ENCODE measurements around the gene NPTX1.

NPTX1 gene

DNA sequence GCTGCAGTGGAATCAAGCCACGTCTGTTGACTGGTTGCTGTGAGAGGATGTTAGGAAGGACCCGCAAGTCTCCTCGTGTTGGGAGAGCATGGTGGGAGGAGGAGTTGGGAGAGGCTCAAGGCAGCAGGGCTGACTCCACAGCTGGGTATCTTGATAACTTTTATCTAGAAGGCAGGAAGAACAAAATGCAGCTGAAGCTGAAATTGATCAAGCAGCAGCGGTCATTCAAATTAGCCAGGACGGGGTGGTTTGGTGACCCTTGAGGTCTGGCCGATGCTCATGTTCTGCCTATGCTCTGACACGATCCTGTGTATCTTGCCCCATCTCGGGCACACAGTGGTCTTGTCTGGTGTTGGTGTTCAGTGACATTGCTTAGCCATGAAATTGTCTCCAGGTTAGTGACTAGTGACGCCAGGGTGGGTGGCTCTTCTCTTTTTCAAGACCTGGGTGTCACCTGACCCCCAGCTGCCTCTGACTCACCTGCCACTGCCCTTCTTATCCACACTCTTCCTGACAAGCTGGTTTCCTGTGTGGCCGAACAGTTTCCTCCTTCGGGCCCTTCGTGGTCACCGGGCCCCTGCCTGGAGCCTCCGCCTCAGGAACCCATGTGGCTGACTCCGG, 19.1 kb downstream of the NPTX1 start:
- DNase-seq, result no peak

DNA sequence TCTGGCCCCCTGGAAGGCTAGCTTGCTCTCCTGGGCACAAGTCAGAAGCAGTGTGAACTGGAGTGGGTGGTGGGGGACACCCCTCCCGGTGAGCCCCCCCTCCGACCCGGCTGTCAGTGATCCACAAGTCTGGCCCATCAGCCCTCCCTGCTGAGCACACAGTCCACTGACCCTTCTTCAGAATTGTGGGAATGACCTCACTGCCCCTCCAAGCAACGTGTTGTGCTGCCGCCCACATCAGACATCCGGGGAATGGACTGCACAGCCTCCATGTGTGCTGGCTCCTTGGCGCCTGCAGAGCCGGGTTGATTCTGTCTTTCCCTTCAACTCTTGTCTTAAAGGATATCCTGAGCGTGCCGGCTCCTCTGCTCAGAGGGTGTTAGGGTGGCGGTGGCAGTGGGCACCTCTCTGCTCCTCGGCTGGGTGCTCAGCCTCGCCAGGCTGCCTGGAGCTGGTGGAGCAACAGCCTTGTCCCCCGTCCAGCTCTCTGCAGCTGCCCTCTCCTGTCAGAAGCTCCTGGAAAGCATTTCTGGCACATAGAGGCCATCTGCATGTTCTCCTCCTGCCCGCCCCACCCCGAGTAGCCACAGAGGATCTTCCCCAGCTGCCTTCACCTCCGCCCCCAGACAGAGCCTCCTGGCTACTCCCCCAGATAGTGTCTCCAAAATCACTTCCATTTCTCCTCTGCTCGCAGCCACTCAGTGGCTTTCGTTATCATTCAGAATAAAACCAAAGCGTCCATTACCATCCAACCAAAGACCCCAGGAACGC, 19.8 kb downstream of the NPTX1 start:
- no peak for DNase-seq

DNA sequence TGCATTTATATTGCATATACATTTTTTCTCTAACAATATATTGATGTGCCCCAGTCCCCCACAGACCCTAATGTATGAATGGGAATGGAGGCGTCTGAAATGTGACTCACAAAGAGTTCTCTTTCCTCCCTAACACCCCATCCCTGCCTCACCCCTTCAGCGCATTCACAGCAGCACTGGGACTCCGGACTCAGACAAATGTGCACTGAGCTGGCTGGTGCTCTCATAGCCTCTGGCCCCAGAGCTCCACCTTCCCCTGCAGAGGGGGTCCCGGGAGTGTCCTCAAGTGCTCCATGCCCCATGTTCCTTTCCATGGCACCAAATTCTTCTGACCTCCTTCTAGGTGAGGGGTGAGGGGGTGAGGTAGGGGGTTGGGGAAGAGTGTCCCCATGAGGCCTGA, 20.6 kb downstream of the NPTX1 start:
- no peak for DNase-seq

DNA sequence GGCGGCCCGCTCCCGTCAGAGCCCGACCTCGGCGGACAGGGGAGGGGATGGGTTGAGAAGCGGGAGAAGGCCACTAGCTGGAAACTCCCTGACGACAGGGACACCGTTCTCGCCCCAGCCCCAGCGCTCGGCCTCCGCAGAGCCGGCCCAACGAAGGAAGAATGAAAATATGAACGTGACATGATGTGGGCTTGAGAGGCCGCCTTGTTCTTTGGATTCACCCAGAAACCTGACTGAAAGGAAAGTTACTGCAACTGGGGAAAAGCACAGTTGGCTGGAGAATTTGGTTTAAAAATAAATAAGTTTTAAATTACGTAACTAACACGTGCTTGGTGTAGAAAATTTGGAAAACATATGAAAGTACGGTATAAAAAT, 21.1 kb downstream of the NPTX1 start:
- DNase-seq, result no peak

DNA sequence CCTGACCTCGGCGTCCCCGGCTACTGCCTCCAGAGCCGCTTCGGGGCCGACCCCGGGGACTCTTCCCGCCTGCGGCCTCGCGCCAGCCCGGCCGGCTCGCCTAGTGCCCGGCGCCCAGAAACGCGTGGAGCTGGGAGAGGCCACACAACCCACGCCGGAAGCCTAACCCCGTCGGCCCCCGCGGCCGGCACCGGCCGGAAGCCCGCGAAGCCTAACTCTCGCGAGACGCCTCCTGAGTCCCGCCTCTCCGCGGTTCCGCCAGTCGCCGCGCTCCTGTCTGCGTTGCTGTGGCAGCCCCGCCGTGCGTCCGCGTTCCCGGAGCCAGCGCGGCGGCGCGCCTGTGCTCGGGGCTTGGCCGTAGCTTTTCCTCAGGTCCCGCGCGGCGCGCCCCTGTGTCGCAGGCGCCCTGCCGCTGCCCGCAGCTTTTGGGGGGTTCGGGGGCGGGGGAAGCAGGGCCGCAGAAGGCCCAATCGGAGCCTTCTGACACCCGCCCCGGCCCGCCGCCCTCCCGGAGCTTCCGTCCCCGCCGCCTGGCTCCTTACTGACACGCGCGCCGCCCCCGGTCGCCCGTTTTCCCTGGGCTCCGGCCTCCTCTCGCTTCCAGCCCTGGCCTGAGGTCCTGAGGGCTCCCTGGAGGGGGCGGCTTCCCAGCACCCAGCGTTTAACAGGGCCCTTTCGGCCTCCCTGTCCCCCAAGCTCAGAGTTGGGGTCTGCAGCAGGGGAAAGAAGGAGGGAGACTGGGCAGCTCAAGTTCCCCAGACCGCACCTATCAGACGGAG, 21.7 kb downstream of the NPTX1 start:
- DNase-seq, result peak; percentile 98

DNA sequence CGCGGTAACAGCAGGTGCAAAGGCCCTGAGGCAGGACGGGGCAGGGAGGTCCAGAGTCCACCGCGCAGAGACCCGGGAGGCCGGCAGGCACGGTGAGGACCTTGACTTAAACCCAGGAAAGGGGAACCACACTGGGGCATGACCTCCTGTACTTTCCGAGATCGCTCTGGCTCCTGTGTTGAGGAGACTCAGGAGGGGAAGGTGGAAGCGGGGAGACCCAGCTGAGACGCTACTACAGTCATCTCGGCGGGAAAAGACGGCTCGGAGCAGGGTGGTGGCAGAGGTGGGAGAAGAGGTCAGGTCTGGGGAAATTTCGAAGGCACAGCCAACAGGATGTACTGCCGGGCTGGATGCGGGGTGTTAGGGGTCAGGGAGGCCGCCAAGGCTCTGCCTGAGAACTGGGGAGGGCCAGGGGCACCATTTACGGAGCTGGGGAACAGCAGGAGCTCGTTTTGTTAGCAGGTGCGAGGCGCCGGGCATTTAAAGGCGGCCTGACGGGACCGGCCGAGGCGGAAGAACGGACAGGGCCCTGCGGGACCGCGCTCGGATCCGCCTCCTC, 22.3 kb downstream of the NPTX1 start:
- no peak for DNase-seq

DNA sequence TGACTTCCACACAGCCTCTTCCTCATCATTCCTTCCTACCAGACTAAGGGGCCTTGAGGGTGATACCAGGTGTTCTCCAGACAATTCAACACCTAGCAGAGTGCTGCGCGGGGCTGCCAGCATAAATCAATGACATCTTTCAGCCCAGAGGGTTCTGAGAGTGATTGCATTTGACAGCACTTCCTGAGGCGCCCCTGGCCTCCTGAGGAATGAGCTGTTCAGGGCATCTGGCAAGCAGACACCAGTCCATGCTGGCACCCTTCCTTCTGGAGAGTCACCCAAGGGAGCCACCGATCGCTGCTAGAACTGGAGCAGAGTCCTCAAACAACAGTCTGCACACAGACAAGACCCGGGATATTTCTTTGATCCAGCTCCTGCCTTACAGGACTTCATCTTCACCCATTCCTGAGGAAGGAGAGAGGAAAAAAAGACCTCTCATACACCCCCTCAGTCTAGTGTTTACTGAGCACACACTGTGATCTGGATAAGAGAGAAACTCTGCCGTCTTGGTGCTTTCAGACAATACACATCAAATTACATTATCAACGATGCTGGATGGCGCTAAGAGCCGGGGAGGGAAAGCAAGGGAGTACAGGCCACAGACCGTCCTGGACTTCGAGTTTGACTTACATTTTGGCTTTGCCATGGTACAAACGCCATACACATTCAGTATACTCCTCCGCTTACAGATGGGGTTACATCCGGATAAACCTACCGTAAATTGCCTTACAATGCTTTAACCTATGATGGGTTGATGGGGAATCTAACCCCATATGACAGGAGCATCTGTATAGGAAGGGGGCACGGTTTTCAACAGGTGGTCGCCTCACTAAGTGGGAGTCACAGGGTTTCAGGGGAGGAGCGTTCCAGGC, 23.0 kb downstream of the NPTX1 start:
- DNase-seq, result peak; percentile 47

DNA sequence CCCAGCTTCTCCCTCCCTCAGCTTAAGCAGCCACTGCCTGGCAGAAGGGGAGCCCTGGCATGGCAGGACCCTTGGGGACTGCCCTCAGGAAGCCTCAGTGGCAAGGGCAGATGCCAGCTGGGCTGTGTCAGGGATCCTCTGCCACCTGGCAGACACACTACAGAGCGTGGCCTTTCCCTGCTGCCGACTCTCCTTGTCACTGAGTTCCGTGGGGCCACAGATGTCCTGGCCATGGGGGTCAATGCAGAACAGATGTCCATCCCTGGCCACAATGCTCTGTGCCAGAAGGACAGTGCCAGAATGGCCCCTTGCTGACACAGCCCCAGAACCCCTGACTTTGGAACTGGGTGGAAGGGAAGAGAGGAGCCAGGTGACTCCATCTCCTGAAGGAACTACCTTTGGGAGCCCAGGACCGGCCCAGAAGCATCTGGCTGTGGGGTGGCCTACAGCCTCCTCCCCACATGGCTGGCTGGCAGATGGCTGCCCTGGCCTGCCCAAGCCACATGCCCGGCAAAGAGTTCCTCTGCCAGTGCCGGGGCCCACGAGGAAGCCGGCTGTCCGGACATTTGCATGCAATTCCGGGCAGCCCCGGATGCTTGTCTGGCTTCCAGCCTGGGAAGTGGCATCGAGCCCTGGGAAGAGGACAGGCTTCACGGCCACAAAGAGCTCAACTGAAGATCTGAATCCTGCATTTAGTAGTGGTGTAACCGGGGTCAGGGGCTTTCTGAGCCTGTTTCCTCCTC, 24.1 kb downstream of the NPTX1 start:
- no peak for DNase-seq

DNA sequence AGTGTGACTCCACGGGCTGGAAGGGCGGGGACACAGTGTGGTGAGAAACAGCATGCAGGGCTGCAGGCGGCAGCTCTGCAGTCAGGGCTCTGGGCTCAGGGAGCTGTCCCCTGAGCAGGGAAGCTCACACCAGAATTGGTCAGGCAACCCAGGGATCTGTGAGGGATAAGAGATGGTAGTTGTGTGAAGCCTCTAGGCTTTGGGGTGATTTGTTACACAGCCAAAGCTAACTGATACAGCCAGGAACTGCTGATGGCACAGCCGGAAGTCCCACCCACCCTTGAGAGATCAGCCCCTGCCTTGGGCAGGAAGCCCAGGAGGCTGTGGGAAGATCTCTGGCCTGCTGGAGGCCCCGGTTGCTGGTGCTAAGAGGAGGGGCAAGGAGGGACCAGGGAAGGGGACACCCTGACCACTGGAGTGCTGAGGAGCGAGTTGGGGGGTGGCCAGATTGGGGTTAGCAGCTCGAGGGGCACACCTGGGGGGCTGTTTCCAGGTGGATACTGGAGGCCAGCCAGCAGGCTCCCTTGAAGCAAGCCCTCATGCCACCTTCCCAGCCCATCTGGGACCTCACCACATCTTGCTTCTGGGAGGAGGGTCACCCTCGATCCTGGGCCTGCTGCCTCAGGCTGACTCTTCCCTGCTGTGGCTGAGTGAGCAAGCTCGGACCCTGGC, 25.2 kb downstream of the NPTX1 start:
- DNase-seq, result no peak

DNA sequence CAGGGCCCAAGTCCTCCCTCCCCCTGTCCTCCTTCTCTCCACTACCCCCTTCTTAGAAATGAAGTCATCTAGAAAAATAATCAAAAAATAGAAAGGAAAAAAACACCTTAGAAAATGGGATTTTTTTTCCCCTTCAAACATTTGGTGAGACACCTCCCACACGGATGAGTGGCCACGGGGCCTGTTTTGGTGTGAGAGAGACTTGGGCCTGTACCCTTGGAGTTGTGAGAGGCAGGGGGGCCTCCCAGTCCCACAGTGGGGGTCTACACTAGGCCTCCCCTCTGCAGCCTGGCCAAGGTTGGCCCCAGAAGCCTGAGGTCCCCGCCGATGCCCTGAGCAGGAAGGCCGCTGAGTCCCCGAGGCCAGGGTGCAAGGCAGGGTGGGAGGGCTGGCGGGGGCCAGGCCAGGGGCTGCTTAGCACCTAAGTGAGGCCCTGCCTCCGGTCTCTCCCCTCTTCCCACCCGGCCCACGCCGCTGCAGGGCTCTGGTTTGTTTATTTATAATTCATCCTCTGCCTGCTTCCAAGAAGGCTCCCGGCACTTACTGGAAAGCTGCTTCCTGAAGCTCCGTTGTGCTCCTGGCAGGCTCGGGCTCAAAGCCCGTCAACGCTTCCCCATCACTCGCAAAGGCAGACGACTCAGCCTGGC, 26.4 kb downstream of the NPTX1 start:
- DNase-seq, result no peak

DNA sequence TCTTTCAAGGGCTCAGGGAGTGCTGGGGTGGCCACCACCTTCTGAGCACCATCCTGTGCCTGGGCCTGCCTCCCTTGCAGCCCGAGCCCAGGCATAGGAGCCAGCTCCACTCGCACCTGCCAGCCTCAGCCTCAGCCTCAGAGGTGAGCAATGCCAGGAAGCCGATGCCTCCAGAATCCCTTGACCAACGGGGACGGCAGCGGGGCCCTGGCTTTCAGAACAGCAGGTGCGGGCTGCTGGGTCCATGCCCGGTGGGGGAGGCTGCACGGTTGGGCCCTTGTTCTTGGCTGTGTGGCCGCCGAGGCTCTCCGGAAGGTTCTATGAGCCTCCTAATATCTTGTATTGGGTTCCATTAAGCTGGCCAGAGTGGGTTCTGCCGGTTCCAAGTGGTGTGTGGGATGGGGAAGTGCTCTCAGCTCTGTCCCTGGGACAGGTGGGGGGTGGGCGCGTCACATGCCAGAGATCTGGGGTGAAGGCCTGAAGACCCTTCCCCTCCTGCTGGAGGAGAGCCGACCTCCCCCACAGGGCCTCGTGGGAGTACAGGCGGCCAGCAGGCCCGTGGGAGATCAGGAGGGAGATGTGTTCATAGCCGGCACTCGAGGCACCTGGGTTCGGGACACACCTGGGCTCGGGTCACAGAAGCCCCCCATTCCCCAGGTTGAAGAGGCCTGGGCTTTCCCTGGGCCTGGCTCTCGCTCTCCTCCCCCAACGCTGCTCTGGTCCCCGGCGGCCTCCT, 27.0 kb downstream of the NPTX1 start:
- DNase-seq, result no peak

DNA sequence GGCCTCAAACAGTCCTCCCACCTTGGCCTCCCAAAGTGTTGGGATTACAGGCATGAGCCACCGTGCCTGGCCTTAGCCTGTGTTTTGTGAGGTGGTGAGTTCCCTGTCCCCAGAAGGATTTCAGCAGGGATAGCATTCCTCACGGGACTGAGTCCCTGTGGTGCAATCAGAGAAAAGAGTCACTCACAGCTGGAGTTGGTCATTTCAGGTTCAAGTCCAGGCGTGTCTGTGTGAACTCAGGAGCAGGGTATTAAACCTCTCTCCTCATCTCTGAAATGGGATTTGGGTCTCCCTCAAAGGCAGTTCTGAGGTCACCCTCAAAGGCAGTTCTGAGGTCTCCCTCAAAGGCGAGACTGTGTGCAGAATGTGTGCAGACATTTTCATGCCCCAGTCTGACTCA, 28.6 kb downstream of the NPTX1 start:
- DNase-seq, result no peak

DNA sequence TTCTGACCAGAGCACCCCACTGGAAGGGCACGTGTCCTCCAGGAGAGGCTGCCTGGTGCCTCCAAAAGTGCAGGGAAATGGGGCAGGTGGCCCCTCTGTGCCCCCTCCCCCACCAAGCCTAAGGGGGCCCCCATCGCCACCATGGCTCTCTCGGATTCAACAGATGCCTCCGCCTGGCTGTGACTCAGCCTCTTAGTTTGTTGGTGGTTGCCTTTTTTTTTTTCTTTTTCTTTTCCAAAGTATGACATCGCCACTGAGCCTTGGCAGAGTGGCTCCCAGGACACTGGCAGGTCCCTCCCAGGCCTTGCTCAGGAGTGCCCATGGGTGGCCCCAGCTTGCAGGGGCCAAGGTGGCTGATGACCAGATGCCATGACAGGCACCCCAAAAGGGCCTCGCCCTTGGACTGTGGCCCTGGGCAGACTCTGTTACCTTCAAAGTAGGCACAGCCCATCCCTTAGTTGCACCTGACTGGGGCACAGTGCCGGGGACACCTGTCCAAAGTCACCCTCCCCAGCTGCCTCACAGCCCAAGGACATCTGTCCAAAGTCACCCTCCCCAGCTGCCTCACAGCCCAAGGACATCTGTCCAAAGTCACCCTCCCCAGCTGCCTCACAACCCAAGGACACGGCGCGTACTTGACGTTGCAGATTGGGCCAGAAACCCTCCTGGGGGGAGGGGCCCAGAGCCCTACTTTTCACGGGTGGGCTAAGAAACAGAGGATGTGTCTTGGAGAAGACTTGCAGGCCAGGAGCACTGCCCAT, 29.6 kb downstream of the NPTX1 start:
- no peak for DNase-seq

DNA sequence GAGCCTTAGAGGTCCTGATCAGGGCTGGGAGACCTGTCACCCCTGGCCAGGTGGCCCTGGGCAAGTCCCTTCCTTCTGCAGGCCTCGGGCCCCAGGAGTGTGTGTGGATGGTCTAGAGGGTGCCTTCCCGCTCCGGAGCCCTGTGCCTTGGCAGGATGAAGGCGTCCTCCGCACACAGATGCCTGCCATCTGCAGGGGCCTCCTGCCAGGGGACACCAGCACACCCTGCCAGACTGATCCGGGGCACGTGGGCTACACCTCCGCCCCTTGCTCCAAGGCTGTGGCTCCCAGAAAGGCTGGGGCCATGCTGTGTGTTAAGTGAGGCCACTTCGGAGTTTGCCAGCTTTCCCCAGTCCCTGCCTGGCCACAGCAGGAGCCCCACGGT, 30.7 kb downstream of the NPTX1 start:
- no peak for DNase-seq

DNA sequence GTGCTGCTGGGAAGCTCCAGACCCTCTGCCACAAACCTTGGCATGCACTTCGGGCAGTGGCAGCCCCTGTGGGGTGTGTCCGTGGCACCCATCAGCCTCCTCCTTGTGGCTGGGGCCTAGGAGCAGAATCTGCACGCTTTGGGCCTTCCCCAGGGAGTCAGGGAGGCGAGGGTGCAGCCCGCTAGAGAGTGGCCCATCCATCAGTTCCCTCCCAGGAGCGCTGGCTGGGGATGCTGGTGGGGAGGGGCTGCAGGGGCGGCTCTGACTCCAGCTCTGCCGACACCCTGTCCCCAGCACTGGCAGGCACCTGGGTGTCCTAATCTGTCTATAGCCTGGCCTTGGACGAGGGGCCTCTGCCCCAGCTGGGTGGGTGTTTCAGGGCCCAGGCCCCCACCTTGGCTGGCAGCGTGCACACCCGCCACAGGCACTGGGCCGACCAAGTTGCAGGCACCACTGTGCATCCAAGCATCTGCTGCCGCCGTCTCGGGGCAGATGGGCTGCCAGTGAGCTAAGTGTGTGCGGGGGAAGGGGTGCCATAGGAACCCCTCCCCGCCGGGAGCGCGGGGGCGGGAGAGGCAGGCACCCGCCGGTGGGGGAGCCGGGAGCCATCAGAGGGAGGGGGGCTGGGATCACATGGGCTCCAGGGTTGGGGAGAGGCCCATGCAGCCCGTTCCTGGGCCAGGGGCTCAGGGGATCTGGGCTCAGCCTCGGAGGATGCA, 31.2 kb downstream of the NPTX1 start:
- peak; percentile 39 for DNase-seq

DNA sequence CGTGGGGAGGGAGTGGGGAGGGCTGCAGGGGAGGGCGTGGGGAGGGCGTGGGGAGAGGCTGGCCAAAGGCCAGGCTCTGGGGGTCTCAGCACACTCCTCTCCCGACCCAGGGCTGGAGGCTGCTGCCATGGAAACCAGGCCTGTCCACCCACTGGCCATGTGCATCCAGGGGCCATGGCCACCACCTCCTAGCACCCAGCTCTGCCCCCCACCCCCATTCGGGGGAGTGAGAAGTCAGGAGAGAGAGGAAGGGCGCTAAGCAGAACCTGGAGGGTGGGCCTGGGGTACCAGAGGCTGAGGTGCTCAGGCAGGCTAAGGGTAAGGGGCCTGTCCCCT, 31.8 kb downstream of the NPTX1 start:
- DNase-seq, result peak; percentile 33

DNA sequence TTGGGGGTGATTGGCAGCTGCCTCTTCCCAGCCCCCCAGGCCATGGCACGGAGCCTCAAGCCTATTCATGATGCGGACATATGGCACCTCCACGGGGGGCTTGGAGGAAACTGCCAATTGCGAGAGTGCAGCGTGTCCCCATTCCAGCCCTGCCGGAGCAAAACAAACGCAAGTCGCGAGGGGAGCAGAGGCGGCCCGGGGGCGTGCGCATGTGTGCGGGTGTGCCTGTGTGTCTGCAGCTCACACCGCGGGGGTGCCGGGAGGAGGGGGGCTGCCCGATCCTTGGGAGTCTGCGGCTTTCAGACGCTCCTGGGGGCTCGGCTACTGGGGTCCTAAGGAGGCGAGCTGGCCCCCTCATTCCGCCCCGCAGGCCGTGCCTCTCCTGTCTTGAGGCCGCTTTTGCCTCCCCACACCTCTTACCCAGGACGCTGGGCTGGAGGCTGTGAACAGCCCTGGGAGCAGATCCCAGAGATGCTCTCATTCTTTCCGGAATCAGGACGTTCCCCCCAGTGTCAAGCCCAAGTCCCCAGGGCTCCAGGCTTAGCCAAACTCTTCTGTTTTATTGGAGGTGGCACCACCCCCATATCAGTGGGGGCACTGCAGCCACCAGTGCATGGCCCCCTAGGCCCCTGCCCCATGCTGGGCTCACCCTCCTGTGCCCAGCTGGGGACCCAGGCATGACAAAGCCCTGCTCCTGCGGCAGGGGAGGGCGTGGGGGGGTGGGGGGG, 32.3 kb downstream of the NPTX1 start:
- DNase-seq, result peak; percentile 77

DNA sequence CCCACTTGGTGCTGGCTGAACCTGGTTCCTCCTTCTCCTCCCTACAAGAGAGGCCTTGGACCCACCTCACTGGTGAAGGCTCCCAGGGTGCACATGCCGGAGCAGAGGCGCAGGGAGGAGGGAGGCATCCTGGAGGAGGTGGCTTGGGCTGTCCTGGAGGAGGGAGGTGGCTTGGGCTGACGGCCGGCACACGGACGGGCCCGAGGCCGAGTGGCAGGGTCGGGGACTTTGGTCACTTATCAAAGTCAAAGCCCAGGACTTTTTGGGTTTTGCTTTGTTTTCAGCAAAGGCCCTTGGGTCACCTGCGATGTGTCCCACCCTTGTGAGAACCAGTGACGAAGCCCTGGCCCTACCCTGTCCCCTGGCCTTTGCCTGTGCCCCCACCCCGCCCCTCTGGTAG, 32.9 kb downstream of the NPTX1 start:
- peak; percentile 28 for DNase-seq
